Measurements from ENCODE around the gene MCOLN1. TPM values are rescaled to one million over a fixed set of nuclear protein-coding genes. Genes with fewer than 3 reads are reported as not detected.

Gene MCOLN1
- total RNA-seq, 2 experiments from 2014 or later = 7.9 to 9.2 TPM

DNA sequence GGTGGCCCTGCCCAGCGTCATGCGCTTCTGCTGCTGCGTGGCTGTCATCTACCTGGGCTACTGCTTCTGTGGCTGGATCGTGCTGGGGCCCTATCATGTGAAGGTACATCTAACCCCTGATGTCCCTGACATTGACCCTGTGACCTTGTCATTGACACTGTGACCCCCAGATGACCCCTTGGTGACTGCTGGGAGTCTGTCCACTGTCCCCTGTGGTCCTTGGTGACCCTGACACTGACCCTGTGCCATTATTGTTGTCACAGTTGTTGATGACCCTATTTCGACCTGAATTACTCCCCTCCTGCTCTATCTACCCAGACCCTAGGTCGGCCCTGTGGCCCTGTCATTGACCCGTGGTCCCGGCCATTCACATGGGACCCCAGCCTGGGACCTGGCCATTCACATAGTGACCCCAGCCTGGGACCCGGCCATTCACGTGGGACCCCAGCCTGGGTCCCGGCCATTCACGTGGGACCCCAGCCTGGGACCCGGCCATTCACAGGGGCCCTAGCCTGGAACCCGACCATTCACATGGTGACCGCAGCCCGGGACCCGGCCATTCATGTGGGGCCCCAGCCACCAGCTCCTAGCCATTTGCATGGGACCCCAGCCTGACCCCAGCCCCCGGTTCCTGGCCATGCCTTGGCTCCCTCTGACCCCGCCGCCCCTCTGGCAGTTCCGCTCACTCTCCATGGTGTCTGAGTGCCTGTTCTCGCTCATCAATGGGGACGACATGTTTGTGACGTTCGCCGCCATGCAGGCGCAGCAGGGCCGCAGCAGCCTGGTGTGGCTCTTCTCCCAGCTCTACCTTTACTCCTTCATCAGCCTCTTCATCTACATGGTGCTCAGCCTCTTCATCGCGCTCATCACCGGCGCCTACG, 7.4 kb downstream of the MCOLN1 start:
- TF ChIP-seq, protein P1, sequence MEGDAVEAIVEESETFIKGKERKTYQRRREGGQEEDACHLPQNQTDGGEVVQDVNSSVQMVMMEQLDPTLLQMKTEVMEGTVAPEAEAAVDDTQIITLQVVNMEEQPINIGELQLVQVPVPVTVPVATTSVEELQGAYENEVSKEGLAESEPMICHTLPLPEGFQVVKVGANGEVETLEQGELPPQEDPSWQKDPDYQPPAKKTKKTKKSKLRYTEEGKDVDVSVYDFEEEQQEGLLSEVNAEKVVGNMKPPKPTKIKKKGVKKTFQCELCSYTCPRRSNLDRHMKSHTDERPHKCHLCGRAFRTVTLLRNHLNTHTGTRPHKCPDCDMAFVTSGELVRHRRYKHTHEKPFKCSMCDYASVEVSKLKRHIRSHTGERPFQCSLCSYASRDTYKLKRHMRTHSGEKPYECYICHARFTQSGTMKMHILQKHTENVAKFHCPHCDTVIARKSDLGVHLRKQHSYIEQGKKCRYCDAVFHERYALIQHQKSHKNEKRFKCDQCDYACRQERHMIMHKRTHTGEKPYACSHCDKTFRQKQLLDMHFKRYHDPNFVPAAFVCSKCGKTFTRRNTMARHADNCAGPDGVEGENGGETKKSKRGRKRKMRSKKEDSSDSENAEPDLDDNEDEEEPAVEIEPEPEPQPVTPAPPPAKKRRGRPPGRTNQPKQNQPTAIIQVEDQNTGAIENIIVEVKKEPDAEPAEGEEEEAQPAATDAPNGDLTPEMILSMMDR (IDR thresholded peaks at IDR 0.05) = no peak

DNA sequence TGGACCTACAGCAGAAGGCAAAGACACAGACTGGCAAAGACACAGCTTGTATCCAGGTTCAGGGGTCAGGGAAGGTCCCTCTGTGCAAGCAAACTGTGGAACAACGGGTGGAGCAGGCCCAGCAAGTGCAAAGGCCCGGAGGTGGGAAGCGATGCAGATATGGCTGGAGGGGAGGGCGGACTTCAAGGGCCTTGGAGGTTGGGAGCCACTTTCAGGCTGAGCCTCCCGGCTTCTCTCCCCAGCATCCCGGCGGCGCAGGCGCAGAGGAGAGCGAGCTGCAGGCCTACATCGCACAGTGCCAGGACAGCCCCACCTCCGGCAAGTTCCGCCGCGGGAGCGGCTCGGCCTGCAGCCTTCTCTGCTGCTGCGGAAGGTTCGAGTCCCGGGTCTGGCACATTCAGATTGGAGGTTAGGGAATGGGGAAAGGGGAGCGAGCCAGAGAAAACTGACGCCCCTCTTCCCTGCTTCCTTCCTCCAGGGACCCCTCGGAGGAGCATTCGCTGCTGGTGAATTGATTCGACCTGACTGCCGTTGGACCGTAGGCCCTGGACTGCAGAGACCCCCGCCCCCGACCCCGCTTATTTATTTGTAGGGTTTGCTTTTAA, 11.0 kb downstream of the MCOLN1 start:
- intact Hi-C loops (cut with micrococcal nuclease) = no loop called here

More for the DNA sequence above, 7.4 kb downstream of the MCOLN1 start:
- intact Hi-C loops (cut with micrococcal nuclease) = no loop called here
- Mint-ChIP-seq H3K4me3 (no peak overlapping the region), H3K27me3 (no peaks in the 10 kb centered on the region), H3K4me1 (ENCODE audit: low read depth) (peaks cover 2% of the 10 kb centered on the region), H3K36me3 (ENCODE audit: low read depth) (peaks cover 6% of the 10 kb centered on the region), H3K9me3 (no peaks in the 10 kb centered on the region), H3K27ac (no peak overlapping the region)
- ChIA-PET CTCF (no interaction called here), POLR2A (no interaction called here)
- ATAC-seq (no peak), DNase-seq (no peak)

DNA sequence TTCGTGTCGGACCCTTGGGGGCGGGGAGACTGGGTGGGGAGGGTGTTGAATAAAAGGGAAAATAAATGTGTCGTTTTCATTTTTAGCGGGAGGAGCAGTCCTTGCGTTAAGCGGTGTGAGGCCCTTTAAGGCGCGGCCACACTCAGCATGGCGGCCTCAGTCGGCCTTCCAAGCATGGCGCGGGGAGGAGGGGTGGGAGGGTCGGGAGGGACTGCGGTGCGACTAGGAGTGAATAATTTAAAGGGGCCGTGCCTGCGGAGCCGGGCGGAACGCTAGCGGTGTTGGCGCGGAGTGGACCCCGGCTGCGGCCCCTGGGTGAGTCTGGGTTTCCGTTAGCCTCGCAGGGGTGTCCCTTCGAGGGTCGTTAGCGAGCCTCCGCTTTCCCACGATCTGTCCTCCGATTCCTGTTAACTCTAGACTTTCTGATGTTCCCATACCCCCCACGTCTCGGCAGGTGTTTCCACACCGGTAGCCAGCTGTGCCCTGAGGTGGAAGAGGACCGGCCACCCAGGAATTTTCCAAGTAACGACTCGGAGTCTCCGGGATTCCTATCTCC, 11.6 kb downstream of the MCOLN1 start:
- H3K36me3 Mint-ChIP-seq (ENCODE audit: low read depth) = peaks cover 15% of the 10 kb centered on the region
- H3K9me3 Mint-ChIP-seq = no peaks in the 10 kb centered on the region
- peaks cover 13% of the 10 kb centered on the region for H3K4me1 Mint-ChIP-seq (ENCODE audit: low read depth)
- H3K4me3 Mint-ChIP-seq = peak overlapping the region; percentile 95
- peak overlapping the region; percentile 91 for H3K27ac Mint-ChIP-seq
- no peaks in the 10 kb centered on the region for H3K27me3 Mint-ChIP-seq
- intact Hi-C loops (cut with micrococcal nuclease) = no loop called here
- ATAC-seq (peak; percentile 40), DNase-seq (peak; percentile 87)
- CTCF ChIA-PET = interaction anchor here (1.1 to 1.5 kb wide), 2 partner anchors 37 to 147 kb away, joined by 3 read pairs; partner anchors contain the start of gene TRAPPC5
- POLR2A ChIA-PET = interaction anchor here (1.7 to 6.3 kb wide), 3 partner anchors 10 to 95 kb away, joined by 6 to 44 read pairs (median 7); partner anchors contain the start of genes MCOLN1, PET100 and XAB2
- TF ChIP-seq, protein P1 (IDR thresholded peaks at IDR 0.05) = no peak

More for the DNA sequence above, 11.0 kb downstream of the MCOLN1 start:
- ATAC-seq (no peak), DNase-seq (no peak)
- POLR2A ChIA-PET = interaction anchor here (0.7 to 6.3 kb wide), 3 partner anchors 10 to 49 kb away, joined by 3 to 44 read pairs (median 3); partner anchors contain the start of gene MCOLN1
- no peaks in the 10 kb centered on the region for H3K27me3 Mint-ChIP-seq
- no peaks in the 10 kb centered on the region for H3K9me3 Mint-ChIP-seq
- peaks cover 13% of the 10 kb centered on the region for H3K4me1 Mint-ChIP-seq (ENCODE audit: low read depth)
- peak overlapping the region; percentile 95 for H3K4me3 Mint-ChIP-seq
- CTCF ChIA-PET = interaction anchor here (1.1 to 1.5 kb wide), 2 partner anchors 10 to 36 kb away, joined by 3 read pairs; a partner anchor contains a TSS
- H3K36me3 Mint-ChIP-seq (ENCODE audit: low read depth) = peaks cover 16% of the 10 kb centered on the region
- H3K27ac Mint-ChIP-seq = peak overlapping the region; percentile 79
- TF ChIP-seq, protein P1 (IDR thresholded peaks at IDR 0.05) = no peak

DNA sequence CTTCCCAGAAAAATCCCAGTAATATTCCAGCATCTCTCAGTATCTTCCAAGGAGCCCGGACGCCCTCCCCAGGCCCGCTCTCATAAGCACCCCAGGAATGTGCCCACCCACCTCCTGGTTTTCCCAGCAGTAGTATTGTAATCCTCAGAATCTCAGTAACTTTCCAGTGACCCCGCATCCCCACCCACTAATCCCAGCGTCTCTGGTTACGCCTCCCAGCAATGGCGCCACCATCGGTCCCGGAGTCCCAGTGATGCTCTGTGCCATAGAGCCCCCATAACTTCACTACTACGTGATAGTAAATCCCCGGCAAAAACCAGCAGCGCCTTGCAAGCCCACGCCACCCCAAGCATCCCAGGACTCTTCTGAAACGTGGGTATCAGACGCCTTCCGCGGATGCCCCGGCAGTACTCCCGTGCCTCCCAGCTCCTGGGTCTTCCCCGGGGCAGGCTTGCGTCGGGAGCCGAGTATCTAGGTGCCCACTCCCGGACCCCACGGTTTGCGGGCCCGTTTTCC, 12.2 kb downstream of the MCOLN1 start:
- Mint-ChIP-seq H3K9me3 (no peaks in the 10 kb centered on the region), H3K27ac (peak overlapping the region; percentile 91), H3K4me3 (peak overlapping the region; percentile 95), H3K4me1 (ENCODE audit: low read depth) (peaks cover 13% of the 10 kb centered on the region), H3K36me3 (ENCODE audit: low read depth) (peaks cover 14% of the 10 kb centered on the region), H3K27me3 (no peaks in the 10 kb centered on the region)
- POLR2A ChIA-PET = interaction anchor here (0.6 to 6.3 kb wide), 5 partner anchors 11 to 95 kb away, joined by 3 to 44 read pairs (median 6); partner anchors contain the start of genes MCOLN1, PET100 and XAB2
- intact Hi-C loops (cut with micrococcal nuclease) = no loop called here
- peak; percentile 21 for ATAC-seq
- peak; percentile 73 for DNase-seq
- TF ChIP-seq, protein P1 (IDR thresholded peaks at IDR 0.05) = no peak
- CTCF ChIA-PET = interaction anchor here (1.2 to 1.5 kb wide), 2 partner anchors 12 to 146 kb away, joined by 3 to 5 read pairs; partner anchors contain the start of gene TRAPPC5

Measured in activated CD8-positive, alpha-beta T cell treated with anti-CD3 and anti-CD28 coated beads for 36 hours (primary cell).